PC-9 (cell line): Measurements from ENCODE around the gene SAP25.

ENCODE experiments used
- EZH2 ChIP-seq: fragments of 200-600 bp; sonication (generic); IDR thresholded peaks from 2 replicates; pipeline ENCODE4 v1.8.0; 2017; ENCODE audit warnings: antibody characterized with exemption, low read depth
- TF ChIP-seq, protein P1 (sequence below): fragments of 200-600 bp; sonication (generic); conservative IDR thresholded peaks from 2 replicates; pipeline ENCODE4 v1.6.1; 2017; ENCODE audit warnings: mixed run types, antibody characterized with exemption, mild to moderate bottlenecking, moderate library complexity

DNA sequence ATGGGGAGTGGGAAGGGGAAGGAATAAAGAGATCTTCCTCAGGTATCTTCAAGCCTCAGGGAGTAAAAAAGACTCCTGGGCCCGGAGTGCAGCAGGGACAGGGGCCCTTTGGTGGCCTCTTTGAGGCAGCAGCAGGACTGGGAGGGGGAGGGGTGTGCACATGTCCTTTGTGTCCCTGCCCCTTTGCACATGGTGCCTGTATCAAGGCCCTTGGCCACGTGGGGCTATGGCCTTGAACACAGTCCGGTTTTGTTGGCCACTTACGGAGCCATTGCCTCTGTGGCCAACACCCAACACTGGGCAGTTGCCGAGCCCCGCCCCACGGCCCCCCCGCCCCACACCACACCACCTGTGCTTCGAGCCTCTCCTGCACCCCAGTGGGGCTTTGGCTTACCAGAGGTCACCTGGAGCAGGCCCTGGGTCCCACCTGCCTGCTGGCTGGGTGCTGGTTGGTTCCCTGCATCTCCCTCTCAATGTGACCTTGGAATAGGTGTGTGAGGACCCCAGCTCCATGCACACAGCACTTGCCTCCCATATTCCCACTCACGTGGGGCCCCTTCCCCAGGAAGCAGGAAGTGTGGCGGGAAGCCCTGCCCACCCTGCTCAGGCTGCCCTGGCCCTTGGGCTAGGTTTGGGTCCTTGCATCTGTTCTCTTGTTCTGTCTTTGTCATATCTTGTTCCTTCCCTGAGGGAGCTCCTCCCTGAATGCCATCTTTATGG lies 5.4 kb downstream of the SAP25 start:
- TF ChIP-seq, protein P1, sequence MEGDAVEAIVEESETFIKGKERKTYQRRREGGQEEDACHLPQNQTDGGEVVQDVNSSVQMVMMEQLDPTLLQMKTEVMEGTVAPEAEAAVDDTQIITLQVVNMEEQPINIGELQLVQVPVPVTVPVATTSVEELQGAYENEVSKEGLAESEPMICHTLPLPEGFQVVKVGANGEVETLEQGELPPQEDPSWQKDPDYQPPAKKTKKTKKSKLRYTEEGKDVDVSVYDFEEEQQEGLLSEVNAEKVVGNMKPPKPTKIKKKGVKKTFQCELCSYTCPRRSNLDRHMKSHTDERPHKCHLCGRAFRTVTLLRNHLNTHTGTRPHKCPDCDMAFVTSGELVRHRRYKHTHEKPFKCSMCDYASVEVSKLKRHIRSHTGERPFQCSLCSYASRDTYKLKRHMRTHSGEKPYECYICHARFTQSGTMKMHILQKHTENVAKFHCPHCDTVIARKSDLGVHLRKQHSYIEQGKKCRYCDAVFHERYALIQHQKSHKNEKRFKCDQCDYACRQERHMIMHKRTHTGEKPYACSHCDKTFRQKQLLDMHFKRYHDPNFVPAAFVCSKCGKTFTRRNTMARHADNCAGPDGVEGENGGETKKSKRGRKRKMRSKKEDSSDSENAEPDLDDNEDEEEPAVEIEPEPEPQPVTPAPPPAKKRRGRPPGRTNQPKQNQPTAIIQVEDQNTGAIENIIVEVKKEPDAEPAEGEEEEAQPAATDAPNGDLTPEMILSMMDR = no peak
- no peak for TF ChIP-seq EZH2
